MCF 10A (cell line): ENCODE data around the gene PPM1N. TPM values are rescaled to one million over a fixed set of nuclear protein-coding genes. Genes with fewer than 3 reads are reported as not detected.
A peak's percentile ranks its signal among the peaks of the same experiment; 100 is the strongest.

ENCODE experiments used
- BruUV-seq: library from RNA; stranded (reverse); fragments of 400-500 nt; replicated peaks from 2 replicates; lab custom pipeline; 2021; lab: Mats Ljungman, UMichigan
- CTCF ChIA-PET: fragments of 300-600 bp; sonication (Branson Sonifier 250); formaldehyde crosslinking; extraction: SDS; loops from one replicate; lab custom pipeline; 2021; ENCODE audit warnings: antibody characterized with exemption, inconsistent platforms; lab: Yijun Ruan, JAX
- POLR2A ChIA-PET: fragments of 300-600, 350-650 bp; sonication (Branson Sonifier 250); formaldehyde crosslinking; extraction: SDS; loops from one replicate; lab custom pipeline; 2020; ENCODE audit warnings: antibody characterized with exemption, inconsistent platforms; lab: Yijun Ruan, JAX
- DNase-seq: peaks from one replicate; pipeline ENCODE4 v3.0.0-alpha.2; 2018; ENCODE audit not compliant: unreplicated experiment
- H3K27ac Mint-ChIP-seq: one replicate; pipeline ENCODE4 v1.8.0; 2022; ENCODE audit warnings: mild to moderate bottlenecking, low read depth, mixed read lengths; ENCODE audit not compliant: unreplicated experiment
- H3K27me3 Mint-ChIP-seq: one replicate; pipeline ENCODE4 v1.8.0; 2022; ENCODE audit warnings: mixed read lengths; ENCODE audit not compliant: insufficient read depth, unreplicated experiment
- H3K36me3 Mint-ChIP-seq: one replicate; pipeline ENCODE4 v1.8.0; 2022; ENCODE audit warnings: mild to moderate bottlenecking, moderate library complexity, mixed read lengths; ENCODE audit not compliant: insufficient read depth, unreplicated experiment
- H3K4me1 Mint-ChIP-seq: one replicate; pipeline ENCODE4 v1.8.0; 2022; ENCODE audit warnings: mixed read lengths; ENCODE audit not compliant: insufficient read depth, unreplicated experiment
- H3K4me3 Mint-ChIP-seq: one replicate; pipeline ENCODE4 v1.8.0; 2022; ENCODE audit warnings: mild to moderate bottlenecking, moderate library complexity, mixed read lengths; ENCODE audit not compliant: unreplicated experiment
- H3K9me3 Mint-ChIP-seq: one replicate; pipeline ENCODE4 v1.8.0; 2022; ENCODE audit warnings: mixed read lengths; ENCODE audit not compliant: unreplicated experiment
- CTCF ChIP-seq: fragments of 200-600 bp; IDR thresholded peaks from one replicate; pipeline ENCODE4 v1.8.0; 2022; ENCODE audit warnings: antibody characterized with exemption, mild to moderate bottlenecking; ENCODE audit not compliant: unreplicated experiment
- intact Hi-C: fragments of 100-400 bp; cut with micrococcal nuclease; formaldehyde crosslinking; loops from 2 replicates; pipeline ENCODE4 v1.14.1; 2022
- total RNA-seq: library from RNA; stranded (reverse); gene quantifications from 2 replicates; pipeline ENCODE4 v1.2.3, GENCODE V29; 2022

Gene PPM1N
- total RNA-seq, 1 experiment from 2014 or later = 0.33 TPM

DNA sequence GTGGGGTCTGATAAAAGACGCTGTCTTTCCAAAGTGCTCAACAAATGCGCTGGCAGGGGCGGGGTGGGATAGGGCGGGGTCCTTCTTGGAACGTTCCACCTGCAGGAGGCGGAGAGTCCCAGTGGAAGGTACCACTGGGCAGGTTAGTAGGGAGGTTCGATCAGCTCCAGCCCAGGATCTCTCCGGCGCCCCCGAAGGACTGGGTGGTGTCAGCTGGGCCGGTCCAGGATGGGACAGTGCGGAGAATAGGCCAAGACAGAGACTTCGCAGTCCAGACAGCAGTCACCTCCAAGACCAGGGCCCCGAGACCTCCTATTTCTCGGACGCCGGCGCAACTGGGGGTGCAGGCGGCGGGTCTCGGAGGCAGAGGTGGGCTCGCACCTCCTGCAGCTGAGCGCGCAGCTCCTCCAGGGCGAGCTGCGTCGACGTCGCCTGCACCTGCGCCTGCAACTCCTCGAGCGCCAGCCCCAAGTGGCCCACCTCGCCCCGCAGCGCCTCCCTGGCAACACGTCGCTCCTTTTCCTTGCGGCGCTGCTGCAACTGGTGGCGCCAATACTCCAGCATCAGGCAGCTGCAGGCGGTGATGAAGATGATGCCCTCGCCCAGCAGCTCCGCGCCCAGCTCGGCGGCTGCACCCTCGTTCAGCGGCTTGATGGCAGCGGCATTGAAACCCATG is 30.6 kb downstream of the PPM1N start:
- no TSS peak for BruUV-seq
- POLR2A ChIA-PET = interaction anchor here (1.0 to 2.2 kb wide), 6 partner anchors 14 to 114 kb away, joined by 3 to 6 read pairs (median 5); partner anchors contain the start of gene OPA3
- Mint-ChIP-seq H3K9me3 (no peaks in the 10 kb centered on the region), H3K4me3 (peak overlapping the region; percentile 46), H3K36me3 (peaks cover 49% of the 10 kb centered on the region), H3K27ac (no peak overlapping the region), H3K27me3 (no peaks in the 10 kb centered on the region), H3K4me1 (peaks cover 13% of the 10 kb centered on the region)
- intact Hi-C loops = no loop called here
- no peak for TF ChIP-seq CTCF
- DNase-seq = peak; percentile 29
- CTCF ChIA-PET = interaction anchor here (0.5 kb wide), 1 partner anchor 712 kb away, joined by 3 read pairs; no protein-coding TSS in a partner anchor

DNA sequence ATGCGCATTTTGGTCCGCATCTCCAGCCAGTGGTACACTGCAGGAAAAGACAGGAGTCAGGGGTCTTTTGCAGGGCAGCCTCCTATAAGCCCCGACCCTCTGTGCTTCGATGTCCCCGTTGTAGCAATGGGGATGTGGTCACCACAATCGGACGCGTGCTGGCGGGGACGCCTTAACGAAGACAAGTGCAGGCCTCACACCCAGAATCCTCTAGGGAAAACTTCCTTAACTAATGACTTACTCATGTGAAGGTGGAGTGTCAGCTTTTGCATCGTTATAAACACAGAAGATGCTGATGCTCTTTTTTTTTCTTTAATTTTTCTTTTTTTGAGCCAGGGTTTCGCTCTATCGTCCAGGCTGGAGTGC is 31.2 kb downstream of the PPM1N start:
- intact Hi-C loops = no loop called here
- POLR2A ChIA-PET = interaction anchor here (1.4 to 2.2 kb wide), 3 partner anchors 19 to 113 kb away, joined by 5 to 6 read pairs (median 5); no protein-coding TSS in a partner anchor
- CTCF ChIA-PET = no interaction called here
- H3K9me3 Mint-ChIP-seq = no peaks in the 10 kb centered on the region
- DNase-seq = no peak
- no TSS peak for BruUV-seq
- H3K27me3 Mint-ChIP-seq = no peaks in the 10 kb centered on the region
- H3K36me3 Mint-ChIP-seq = peaks cover 44% of the 10 kb centered on the region
- no peak overlapping the region for H3K4me3 Mint-ChIP-seq
- H3K4me1 Mint-ChIP-seq = peaks cover 13% of the 10 kb centered on the region
- TF ChIP-seq CTCF = no peak
- no peak overlapping the region for H3K27ac Mint-ChIP-seq

- H3K9me3 Mint-ChIP-seq = no peaks in the 10 kb centered on the region
- no peak for TF ChIP-seq CTCF
- ChIA-PET CTCF (interaction anchor here (1.0 kb wide), 1 partner anchor 39 kb away, joined by 3 read pairs; no protein-coding TSS in a partner anchor), POLR2A (no interaction called here)
- no peak overlapping the region for H3K27ac Mint-ChIP-seq
- H3K36me3 Mint-ChIP-seq = peaks cover 24% of the 10 kb centered on the region
- DNase-seq = no peak
- intact Hi-C loops = no loop called here
- no peak overlapping the region for H3K4me3 Mint-ChIP-seq
- H3K27me3 Mint-ChIP-seq = no peaks in the 10 kb centered on the region
- no TSS peak for BruUV-seq
- H3K4me1 Mint-ChIP-seq = peaks cover 13% of the 10 kb centered on the region
These were observed 33.1 kb downstream of the PPM1N start for GRCh38 chr19:45531349-45531748.

DNA sequence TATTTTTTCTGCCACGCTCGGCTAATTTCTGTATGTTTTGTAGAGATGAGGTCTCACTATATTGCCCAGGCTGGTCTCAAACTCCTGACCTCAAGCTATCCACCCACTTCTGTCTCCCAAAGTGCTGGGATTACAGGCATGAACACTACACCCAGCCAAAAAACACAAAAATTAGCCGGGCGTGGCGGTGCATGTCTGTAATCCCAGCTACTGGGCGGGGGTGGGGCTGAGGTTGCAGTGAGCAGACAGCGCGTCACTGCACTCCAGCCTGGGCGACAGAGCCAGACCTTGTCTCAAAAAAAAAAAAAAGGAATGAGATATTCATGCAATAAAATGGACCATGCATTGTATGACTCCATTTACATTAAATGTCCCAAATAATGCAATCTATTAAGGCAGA is 41.2 kb downstream of the PPM1N start:
- Mint-ChIP-seq H3K27me3 (no peaks in the 10 kb centered on the region), H3K9me3 (no peaks in the 10 kb centered on the region), H3K27ac (peak overlapping the region; percentile 64), H3K4me3 (no peak overlapping the region), H3K36me3 (peaks cover 6% of the 10 kb centered on the region), H3K4me1 (peaks cover 6% of the 10 kb centered on the region)
- CTCF ChIA-PET = interaction anchor here (1.3 kb wide), 1 partner anchor 103 kb away, joined by 3 read pairs; no protein-coding TSS in a partner anchor
- BruUV-seq = no TSS peak
- intact Hi-C loops = no loop called here
- POLR2A ChIA-PET = no interaction called here
- peak; percentile 63 for DNase-seq
- no peak for TF ChIP-seq CTCF
